Measurements from ENCODE around the gene GRIN1.

GRIN1 gene

GRCh38 chr9:137204731-137205125 is 65.8 kb downstream of the GRIN1 start:
- Histone ChIP-seq H3K36me3 (ENCODE audit: control insufficient read depth in 5 of 5, insufficient read depth in 5 of 5, low read length in 5 of 5) (peaks cover 0 to 7% (median 2%) of the 10 kb centered on the region in 5 donors), H3K27me3 (ENCODE audit: control insufficient read depth in 5 of 5, insufficient read depth in 4 of 5, low read length in 5 of 5) (no peaks in the 10 kb centered on the region), H3K9me3 (ENCODE audit: control insufficient read depth in 5 of 5, low read length in 5 of 5) (no peaks in the 10 kb centered on the region), H3K27ac (ENCODE audit: low read depth, low read length) (peak overlapping the region; percentile 78), H3K9ac (ENCODE audit: low read length in 5 of 5) (peak overlapping the region; percentile 68 to 94 (median 92)), H3K4me3 (ENCODE audit: low read depth in 1 of 5, low read length in 5 of 5) (peak overlapping the region; percentile 76 to 97 (median 96)), H3K4me1 (ENCODE audit: control insufficient read depth in 5 of 5, insufficient read depth in 5 of 5, low read length in 5 of 5) (peaks cover 16 to 55% (median 54%) of the 10 kb centered on the region in 5 donors)

- H3K9me3 ChIP-seq (ENCODE audit: control insufficient read depth in 5 of 5, low read length in 5 of 5), result no peaks in the 10 kb centered on the region
- H3K4me3 ChIP-seq (ENCODE audit: low read depth in 1 of 5, low read length in 5 of 5), result peak within 1 kb of the TSS; percentile 83 to 97 (median 96)
- peak within 1 kb of the TSS; percentile 80 to 97 (median 92) for H3K9ac ChIP-seq (ENCODE audit: low read length in 5 of 5)
- no peaks in the 10 kb centered on the region for H3K27me3 ChIP-seq (ENCODE audit: control insufficient read depth in 5 of 5, insufficient read depth in 4 of 5, low read length in 5 of 5)
- H3K4me1 ChIP-seq (ENCODE audit: control insufficient read depth in 5 of 5, insufficient read depth in 5 of 5, low read length in 5 of 5), result peaks cover 16 to 53% (median 51%) of the 10 kb centered on the region in 5 donors
- H3K36me3 ChIP-seq (ENCODE audit: control insufficient read depth in 5 of 5, insufficient read depth in 5 of 5, low read length in 5 of 5), result peaks cover 0 to 7% (median 2%) of the 10 kb centered on the region in 5 donors
- H3K27ac ChIP-seq (ENCODE audit: low read depth, low read length), result peak within 1 kb of the TSS; percentile 78
These were observed 66.4 kb downstream of the GRIN1 start, which contains the start of the genes NDOR1 and TMEM203 for GRCh38 chr9:137205126-137206069. Gene NDOR1 (plus strand): TSS chr9:137205700. CDS start chr9:137205778, 78 bp downstream. Gene TMEM203 (minus strand): TSS chr9:137205648. CDS start chr9:137205414, 234 bp downstream.

GRCh38 chr9:137206602-137207001 is 67.6 kb downstream of the GRIN1 start:
- H3K27me3 ChIP-seq (ENCODE audit: control insufficient read depth in 5 of 5, insufficient read depth in 4 of 5, low read length in 5 of 5), result no peaks in the 10 kb centered on the region
- H3K4me3 ChIP-seq (ENCODE audit: low read depth in 1 of 5, low read length in 5 of 5), result peak overlapping the region in 3 of 5 donors; percentile 83 to 97 (median 96)
- peaks cover 0 to 7% (median 2%) of the 10 kb centered on the region in 5 donors for H3K36me3 ChIP-seq (ENCODE audit: control insufficient read depth in 5 of 5, insufficient read depth in 5 of 5, low read length in 5 of 5)
- peak overlapping the region in 3 of 5 donors; percentile 25 to 97 (median 94) for H3K9ac ChIP-seq (ENCODE audit: low read length in 5 of 5)
- H3K27ac ChIP-seq (ENCODE audit: low read depth, low read length), result no peak overlapping the region
- H3K9me3 ChIP-seq (ENCODE audit: control insufficient read depth in 5 of 5, low read length in 5 of 5), result no peaks in the 10 kb centered on the region
- peaks cover 16 to 45% (median 44%) of the 10 kb centered on the region in 5 donors for H3K4me1 ChIP-seq (ENCODE audit: control insufficient read depth in 5 of 5, insufficient read depth in 5 of 5, low read length in 5 of 5)

- H3K9me3 ChIP-seq (ENCODE audit: control insufficient read depth in 5 of 5, low read length in 5 of 5), result no peaks in the 10 kb centered on the region
- no peak overlapping the region for H3K9ac ChIP-seq (ENCODE audit: low read length in 5 of 5)
- H3K4me1 ChIP-seq (ENCODE audit: control insufficient read depth in 5 of 5, insufficient read depth in 5 of 5, low read length in 5 of 5), result peaks cover 3 to 8% (median 5%) of the 10 kb centered on the region in 5 donors
- no peaks in the 10 kb centered on the region for H3K27me3 ChIP-seq (ENCODE audit: control insufficient read depth in 5 of 5, insufficient read depth in 4 of 5, low read length in 5 of 5)
- H3K36me3 ChIP-seq (ENCODE audit: control insufficient read depth in 5 of 5, insufficient read depth in 5 of 5, low read length in 5 of 5), result peaks cover 0 to 20% (median 12%) of the 10 kb centered on the region in 5 donors
- H3K27ac ChIP-seq (ENCODE audit: low read depth, low read length), result no peak overlapping the region
- H3K4me3 ChIP-seq (ENCODE audit: low read depth in 1 of 5, low read length in 5 of 5), result no peak overlapping the region
These were observed 72.6 kb downstream of the GRIN1 start for GRCh38 chr9:137211532-137211931.

GRCh38 chr9:137212520-137212919 is 73.6 kb downstream of the GRIN1 start:
- peaks cover 0 to 22% (median 12%) of the 10 kb centered on the region in 5 donors for H3K36me3 ChIP-seq (ENCODE audit: control insufficient read depth in 5 of 5, insufficient read depth in 5 of 5, low read length in 5 of 5)
- H3K9me3 ChIP-seq (ENCODE audit: control insufficient read depth in 5 of 5, low read length in 5 of 5), result no peaks in the 10 kb centered on the region
- H3K9ac ChIP-seq (ENCODE audit: low read length in 5 of 5), result no peak overlapping the region
- no peak overlapping the region for H3K4me3 ChIP-seq (ENCODE audit: low read depth in 1 of 5, low read length in 5 of 5)
- peaks cover 0 to 10% (median 8%) of the 10 kb centered on the region in 5 donors for H3K4me1 ChIP-seq (ENCODE audit: control insufficient read depth in 5 of 5, insufficient read depth in 5 of 5, low read length in 5 of 5)
- no peak overlapping the region for H3K27ac ChIP-seq (ENCODE audit: low read depth, low read length)
- H3K27me3 ChIP-seq (ENCODE audit: control insufficient read depth in 5 of 5, insufficient read depth in 4 of 5, low read length in 5 of 5), result no peaks in the 10 kb centered on the region

- Histone ChIP-seq H3K9ac (ENCODE audit: low read length in 5 of 5) (no peak overlapping the region), H3K4me3 (ENCODE audit: low read depth in 1 of 5, low read length in 5 of 5) (no peak overlapping the region), H3K36me3 (ENCODE audit: control insufficient read depth in 5 of 5, insufficient read depth in 5 of 5, low read length in 5 of 5) (peaks cover 0 to 22% (median 12%) of the 10 kb centered on the region in 5 donors), H3K9me3 (ENCODE audit: control insufficient read depth in 5 of 5, low read length in 5 of 5) (no peaks in the 10 kb centered on the region), H3K27me3 (ENCODE audit: control insufficient read depth in 5 of 5, insufficient read depth in 4 of 5, low read length in 5 of 5) (no peaks in the 10 kb centered on the region), H3K4me1 (ENCODE audit: control insufficient read depth in 5 of 5, insufficient read depth in 5 of 5, low read length in 5 of 5) (peaks cover 0 to 19% (median 17%) of the 10 kb centered on the region in 5 donors), H3K27ac (ENCODE audit: low read depth, low read length) (no peak overlapping the region)
These were observed 74.5 kb downstream of the GRIN1 start for GRCh38 chr9:137213160-137214060.

GRCh38 chr9:137214620-137215019 is 75.7 kb downstream of the GRIN1 start:
- H3K36me3 ChIP-seq (ENCODE audit: control insufficient read depth in 5 of 5, insufficient read depth in 5 of 5, low read length in 5 of 5), result peaks cover 0 to 16% (median 12%) of the 10 kb centered on the region in 5 donors

GRCh38 chr9:137215196-137215986 is 76.4 kb downstream of the GRIN1 start:
- H3K27me3 ChIP-seq (ENCODE audit: control insufficient read depth in 5 of 5, insufficient read depth in 4 of 5, low read length in 5 of 5), result no peaks in the 10 kb centered on the region
- no peaks in the 10 kb centered on the region for H3K9me3 ChIP-seq (ENCODE audit: control insufficient read depth in 5 of 5, low read length in 5 of 5)
- H3K4me1 ChIP-seq (ENCODE audit: control insufficient read depth in 5 of 5, insufficient read depth in 5 of 5, low read length in 5 of 5), result peaks cover 0 to 24% (median 18%) of the 10 kb centered on the region in 5 donors
- no peak overlapping the region for H3K27ac ChIP-seq (ENCODE audit: low read depth, low read length)
- no peak overlapping the region for H3K4me3 ChIP-seq (ENCODE audit: low read depth in 1 of 5, low read length in 5 of 5)
- peaks cover 0 to 15% (median 12%) of the 10 kb centered on the region in 5 donors for H3K36me3 ChIP-seq (ENCODE audit: control insufficient read depth in 5 of 5, insufficient read depth in 5 of 5, low read length in 5 of 5)
- H3K9ac ChIP-seq (ENCODE audit: low read length in 5 of 5), result no peak overlapping the region

More at GRCh38 chr9:137214620-137215019, 75.7 kb downstream of the GRIN1 start:
- Histone ChIP-seq H3K27me3 (ENCODE audit: control insufficient read depth in 5 of 5, insufficient read depth in 4 of 5, low read length in 5 of 5) (no peaks in the 10 kb centered on the region), H3K4me1 (ENCODE audit: control insufficient read depth in 5 of 5, insufficient read depth in 5 of 5, low read length in 5 of 5) (peaks cover 0 to 24% (median 18%) of the 10 kb centered on the region in 5 donors), H3K9ac (ENCODE audit: low read length in 5 of 5) (no peak overlapping the region), H3K4me3 (ENCODE audit: low read depth in 1 of 5, low read length in 5 of 5) (no peak overlapping the region), H3K27ac (ENCODE audit: low read depth, low read length) (no peak overlapping the region), H3K9me3 (ENCODE audit: control insufficient read depth in 5 of 5, low read length in 5 of 5) (no peaks in the 10 kb centered on the region)

Data from subcutaneous abdominal adipose tissue (tissue), 5 donors.